22Rv1 (cell line): ENCODE results near the gene TSHZ1.
A peak's percentile ranks its signal among the peaks of the same experiment; 100 is the strongest.

Source experiments
- H3K27ac ChIP-seq: fragments of 450-650 bp; 2 replicates; pipeline ENCODE4 v1.5.1; 2017
- ZFX ChIP-seq: fragments of 450-650 bp; IDR thresholded peaks from 2 replicates; pipeline ENCODE4 v1.6.1; 2017; ENCODE audit warnings: antibody characterized with exemption, borderline replicate concordance
- TF ChIP-seq, protein P1 (sequence below): fragments of 450-650 bp; IDR thresholded peaks from 2 replicates; pipeline ENCODE4 v1.5.1; 2017; ENCODE audit warnings: mild to moderate bottlenecking

Gene TSHZ1

DNA sequence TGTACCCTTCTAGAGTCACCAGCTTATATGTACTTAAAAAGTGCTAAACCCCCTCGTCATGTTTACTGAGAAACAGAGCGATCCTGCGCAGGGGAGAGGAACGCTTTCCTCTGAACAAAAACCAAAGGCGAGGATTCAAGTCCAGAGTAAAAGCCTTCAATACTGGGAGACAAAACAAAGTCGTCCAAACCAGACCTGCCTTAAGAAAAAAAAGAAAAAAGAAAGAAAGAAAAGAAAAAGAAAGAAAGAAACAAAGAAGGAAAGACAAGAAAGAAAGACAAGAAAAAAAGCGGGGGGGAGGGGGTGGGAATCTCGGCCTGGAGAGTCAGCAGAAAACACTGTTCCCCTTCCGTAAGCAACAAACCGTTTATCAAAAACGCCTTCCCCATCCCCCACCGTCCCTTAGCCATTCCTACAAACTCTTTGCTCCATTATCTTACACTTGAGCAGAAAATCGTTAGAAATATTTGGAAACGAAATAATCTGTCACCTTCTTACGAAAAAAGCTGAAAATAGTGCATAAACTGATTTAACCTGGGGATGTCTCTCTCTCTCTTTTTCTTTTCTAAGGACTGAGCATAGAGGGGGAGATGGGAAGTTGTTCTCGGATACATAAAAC is 5.0 kb upstream of the TSHZ1 start:
- H3K27ac ChIP-seq, result no peak overlapping the region

DNA sequence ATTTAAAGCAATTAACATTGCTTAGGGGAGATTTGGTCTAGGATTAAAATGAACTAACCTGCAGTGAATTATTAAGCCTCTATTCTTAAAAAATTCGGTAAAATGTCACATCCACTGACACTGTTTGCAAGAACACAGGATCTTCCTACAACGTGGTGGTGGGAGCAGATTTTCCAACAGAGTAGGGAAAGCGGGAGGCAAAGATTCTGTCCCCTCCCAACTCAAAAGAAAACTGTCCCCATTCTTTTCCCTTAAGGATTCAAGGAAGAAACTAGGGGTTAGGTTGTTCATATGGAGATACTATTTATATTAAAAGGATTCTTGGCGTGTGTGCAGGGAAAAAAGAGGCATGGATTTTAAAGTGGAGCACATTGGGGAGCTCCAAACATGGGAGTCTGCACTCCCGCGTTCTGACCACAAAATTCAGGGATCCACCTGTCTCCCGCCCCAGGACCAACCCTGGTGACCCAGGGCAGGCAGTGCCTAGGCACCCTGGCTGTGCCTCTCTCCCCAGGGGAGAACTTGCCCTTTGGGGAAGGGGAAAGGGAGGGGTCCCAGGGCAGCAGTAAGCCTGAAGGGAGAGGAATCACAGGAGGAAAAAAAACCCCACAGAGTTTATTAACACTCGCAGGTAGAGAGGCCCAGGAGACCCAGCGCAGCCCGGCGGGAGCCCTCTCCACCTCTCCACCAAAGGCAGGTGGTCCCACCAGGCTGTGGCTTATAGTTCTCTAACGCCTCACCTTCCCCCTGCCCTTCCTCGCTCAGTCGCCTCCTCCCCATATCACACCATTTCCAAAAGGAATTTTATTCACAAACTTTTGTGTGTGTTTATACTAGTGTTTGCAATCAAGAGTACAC is 3.9 kb upstream of the TSHZ1 start:
- no peak overlapping the region for H3K27ac ChIP-seq
- no peak for TF ChIP-seq ZFX
- TF ChIP-seq, protein P1, sequence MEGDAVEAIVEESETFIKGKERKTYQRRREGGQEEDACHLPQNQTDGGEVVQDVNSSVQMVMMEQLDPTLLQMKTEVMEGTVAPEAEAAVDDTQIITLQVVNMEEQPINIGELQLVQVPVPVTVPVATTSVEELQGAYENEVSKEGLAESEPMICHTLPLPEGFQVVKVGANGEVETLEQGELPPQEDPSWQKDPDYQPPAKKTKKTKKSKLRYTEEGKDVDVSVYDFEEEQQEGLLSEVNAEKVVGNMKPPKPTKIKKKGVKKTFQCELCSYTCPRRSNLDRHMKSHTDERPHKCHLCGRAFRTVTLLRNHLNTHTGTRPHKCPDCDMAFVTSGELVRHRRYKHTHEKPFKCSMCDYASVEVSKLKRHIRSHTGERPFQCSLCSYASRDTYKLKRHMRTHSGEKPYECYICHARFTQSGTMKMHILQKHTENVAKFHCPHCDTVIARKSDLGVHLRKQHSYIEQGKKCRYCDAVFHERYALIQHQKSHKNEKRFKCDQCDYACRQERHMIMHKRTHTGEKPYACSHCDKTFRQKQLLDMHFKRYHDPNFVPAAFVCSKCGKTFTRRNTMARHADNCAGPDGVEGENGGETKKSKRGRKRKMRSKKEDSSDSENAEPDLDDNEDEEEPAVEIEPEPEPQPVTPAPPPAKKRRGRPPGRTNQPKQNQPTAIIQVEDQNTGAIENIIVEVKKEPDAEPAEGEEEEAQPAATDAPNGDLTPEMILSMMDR, result no peak

More for the DNA sequence above, 5.0 kb upstream of the TSHZ1 start:
- no peak for TF ChIP-seq ZFX
- TF ChIP-seq, protein P1, result no peak

DNA sequence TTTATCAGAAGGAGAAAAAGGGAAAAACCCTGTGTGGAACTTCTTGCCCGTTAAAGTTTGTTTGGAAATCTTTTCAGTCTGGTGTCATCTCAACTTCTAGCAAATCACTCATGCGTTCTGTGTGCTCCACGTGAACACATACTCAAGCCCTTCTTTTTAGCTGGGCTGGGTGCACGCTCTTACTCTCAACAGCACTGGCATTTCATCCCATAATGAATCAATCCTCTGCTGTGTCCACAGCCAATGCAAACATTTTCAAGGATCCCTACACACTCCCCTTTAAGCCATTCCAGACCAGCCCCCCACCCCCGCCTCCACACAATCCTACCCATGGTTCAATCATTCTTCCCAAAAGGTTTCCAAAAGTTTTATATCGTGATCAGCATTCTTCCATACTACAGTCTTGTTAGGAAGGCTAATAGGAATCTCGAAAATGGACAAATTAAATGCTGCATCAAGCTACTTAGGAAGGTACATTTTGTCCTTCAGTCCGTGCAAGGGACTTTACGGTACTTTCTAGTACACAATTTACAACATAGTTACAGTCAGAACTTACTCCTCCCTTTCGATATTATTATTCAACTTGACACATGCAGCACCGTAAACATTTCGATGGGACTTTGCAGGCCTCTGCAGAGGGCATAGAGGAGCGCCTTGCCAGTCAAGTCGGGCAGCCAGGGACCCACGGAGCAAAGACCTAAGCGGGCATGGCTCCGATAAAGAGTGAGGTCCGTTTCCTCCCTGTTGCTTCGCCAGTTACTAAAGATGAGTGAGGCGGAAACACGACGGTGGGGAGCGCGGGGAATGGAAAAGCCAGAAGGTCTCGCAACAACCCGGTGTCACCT is 3.1 kb upstream of the TSHZ1 start:
- peak overlapping the region; percentile 97 for H3K27ac ChIP-seq
- TF ChIP-seq, protein P1, result no peak
- TF ChIP-seq ZFX, result no peak

DNA sequence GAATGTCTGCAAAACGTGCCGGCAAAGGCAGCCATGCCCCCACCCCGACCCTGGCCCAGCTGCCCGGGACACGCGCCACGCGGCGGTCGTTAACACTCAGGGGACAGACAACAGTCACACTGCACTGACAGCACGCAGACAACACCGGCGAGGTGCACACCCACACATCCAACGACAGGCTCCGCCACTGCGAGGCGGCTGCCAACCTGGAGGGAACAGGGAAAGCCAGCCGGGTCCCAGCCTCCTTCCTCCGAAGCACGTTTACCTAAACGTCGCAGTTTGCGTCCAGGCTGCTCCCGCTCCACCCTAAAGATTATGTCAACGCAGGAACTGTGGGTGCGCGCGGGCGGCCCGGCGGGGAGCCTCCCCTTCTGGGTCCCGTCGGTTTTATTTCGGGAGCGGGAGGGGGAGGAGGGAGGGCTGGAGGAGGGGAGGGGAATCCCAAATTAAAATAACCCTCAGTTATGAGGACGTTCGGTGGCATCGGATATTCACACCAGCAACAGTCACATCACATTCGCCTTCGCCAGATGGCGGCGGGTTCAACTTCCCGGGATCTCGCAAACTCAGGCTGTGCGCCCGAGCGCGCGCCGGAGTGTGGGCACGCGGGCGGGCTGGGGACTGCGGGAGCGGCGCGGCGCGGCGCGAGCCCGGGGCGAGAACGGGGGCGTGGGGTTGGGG is 2.3 kb upstream of the TSHZ1 start:
- H3K27ac ChIP-seq, result peak overlapping the region; percentile 97
- TF ChIP-seq, protein P1, result peak; percentile 17; the same call in 1 of the 2 replicates
- TF ChIP-seq ZFX, result no peak

DNA sequence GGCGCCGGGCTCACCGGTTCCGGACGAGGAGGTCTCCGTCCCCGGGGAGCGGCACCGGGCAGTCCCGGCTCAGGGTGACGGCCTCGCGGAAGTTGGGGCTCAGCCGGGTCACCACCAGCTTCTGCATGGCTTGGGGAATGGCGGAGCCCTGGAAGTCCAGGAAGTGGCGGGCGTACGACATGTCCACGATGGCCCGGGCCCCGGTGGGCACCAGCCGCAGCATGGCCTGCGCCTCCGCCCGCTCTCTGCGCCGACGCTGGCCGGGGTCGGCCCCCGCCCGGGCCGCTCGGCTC is 1.8 kb upstream of the TSHZ1 start:
- TF ChIP-seq, protein P1, result no peak
- no peak for TF ChIP-seq ZFX
- peak overlapping the region; percentile 97 for H3K27ac ChIP-seq

DNA sequence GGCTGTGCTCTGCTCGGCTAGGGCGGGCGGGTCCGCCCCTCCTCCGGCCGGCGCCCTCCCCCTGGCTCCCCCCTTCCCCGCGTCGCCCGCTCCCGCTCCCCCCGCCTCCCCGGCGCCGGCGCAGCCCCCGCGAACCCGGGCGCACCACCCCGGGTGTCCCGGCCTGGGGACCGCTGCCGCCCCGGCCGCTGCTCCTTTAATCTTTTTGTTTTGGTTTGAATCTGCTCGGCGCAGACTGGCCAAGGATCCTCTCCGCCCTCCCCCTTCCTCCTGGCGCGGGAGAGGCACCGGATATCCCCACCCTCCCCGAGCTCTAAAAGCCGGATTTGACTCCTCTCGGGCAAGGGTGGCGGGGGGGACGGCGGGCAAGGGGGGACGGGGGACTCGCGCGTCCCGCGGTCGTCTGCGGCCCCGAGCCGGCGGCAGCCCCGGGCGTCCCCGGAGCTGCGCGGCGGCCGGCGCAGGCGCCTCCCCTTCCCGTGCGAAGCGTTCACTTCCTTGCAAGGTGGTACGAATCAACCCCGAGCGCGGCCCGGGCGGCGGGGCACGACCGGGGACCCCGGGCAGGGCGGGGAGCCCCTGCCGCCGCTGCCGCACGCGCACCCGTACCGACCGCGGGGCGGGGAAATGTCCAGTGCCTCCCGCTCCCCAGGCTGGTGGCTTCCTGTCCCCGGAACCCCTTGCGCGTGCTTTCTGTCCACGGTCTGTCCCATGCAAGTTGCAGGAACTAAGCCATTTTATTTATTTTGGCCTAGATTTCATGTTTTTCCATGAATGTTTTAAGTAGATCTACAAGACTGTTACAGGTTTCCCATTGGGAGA is 1.3 kb upstream of the TSHZ1 start, which contains the start of gene PTGR3:
PTGR3 (minus strand) TSS at position 11 of the 822 bp plus-strand sequence. CDS start 81 bp downstream, outside the sequence.
- peak within 1 kb of the TSS; percentile 97 for H3K27ac ChIP-seq
- TF ChIP-seq, protein P1, result no peak
- no peak for TF ChIP-seq ZFX
